GM18861 (cell line): Measurements from ENCODE around the gene GTF3C4.

ENCODE experiments used
- ATAC-seq: cut with Tn5 transposase; IDR thresholded peaks from one replicate; pipeline ENCODE4 v1.9.1; 2021; ENCODE audit not compliant: unreplicated experiment

Gene GTF3C4

GRCh38 chr9:132730054-132731033, 60.1 kb downstream of the GTF3C4 start:
- ATAC-seq = no peak

DNA sequence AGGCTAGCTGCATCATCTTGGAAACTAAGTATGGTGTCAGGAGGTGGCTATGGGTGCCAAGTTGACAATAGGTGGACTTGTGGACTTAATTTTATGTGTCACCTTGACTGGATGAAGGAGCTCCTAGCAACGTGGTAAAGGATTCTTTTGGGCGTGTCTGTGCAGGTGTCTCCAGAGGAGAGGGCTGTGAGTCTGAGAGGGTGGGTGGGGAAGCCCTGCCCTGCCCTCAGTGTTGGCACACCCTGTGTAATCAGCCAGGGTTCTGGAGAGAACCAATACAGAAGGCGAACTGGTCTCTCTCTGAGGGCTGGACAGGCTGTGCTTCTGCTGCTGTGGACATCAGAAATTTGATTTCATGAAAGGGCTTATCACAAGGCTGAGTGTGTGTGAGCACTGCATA, 61.0 kb downstream of the GTF3C4 start:
- ATAC-seq = no peak

GRCh38 chr9:132732326-132733259, 62.3 kb downstream of the GTF3C4 start:
- ATAC-seq = no peak

DNA sequence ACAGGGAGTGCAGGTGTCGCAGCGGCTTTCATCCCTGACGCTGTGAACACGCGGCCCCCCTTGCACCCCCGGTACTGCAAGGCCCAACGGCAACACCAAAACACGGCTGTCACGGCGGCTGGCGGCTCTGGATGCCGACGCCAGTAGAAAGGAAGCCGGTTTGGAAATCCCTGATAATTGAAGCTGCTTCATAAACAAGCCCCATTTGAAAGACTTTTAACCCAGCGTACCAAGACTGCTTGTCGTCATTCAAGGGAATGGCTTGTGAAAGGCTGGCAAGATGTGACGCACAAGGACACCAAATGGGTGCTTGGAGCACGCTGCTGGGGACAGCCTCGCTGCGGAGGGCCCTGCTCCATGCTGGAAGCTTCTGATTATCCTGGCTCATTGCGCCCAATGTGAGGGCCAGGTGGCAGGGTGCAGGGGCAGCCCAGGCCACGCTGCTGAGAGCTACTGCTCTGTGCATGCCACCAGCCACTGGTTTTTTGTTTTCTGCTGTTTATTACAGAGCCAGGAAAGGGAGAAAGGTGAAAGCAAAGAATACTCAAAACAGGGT, 63.1 kb downstream of the GTF3C4 start:
- no peak for ATAC-seq

- ATAC-seq = no peak
Measured at GRCh38 chr9:132739710-132740310, 69.5 kb downstream of the GTF3C4 start.

DNA sequence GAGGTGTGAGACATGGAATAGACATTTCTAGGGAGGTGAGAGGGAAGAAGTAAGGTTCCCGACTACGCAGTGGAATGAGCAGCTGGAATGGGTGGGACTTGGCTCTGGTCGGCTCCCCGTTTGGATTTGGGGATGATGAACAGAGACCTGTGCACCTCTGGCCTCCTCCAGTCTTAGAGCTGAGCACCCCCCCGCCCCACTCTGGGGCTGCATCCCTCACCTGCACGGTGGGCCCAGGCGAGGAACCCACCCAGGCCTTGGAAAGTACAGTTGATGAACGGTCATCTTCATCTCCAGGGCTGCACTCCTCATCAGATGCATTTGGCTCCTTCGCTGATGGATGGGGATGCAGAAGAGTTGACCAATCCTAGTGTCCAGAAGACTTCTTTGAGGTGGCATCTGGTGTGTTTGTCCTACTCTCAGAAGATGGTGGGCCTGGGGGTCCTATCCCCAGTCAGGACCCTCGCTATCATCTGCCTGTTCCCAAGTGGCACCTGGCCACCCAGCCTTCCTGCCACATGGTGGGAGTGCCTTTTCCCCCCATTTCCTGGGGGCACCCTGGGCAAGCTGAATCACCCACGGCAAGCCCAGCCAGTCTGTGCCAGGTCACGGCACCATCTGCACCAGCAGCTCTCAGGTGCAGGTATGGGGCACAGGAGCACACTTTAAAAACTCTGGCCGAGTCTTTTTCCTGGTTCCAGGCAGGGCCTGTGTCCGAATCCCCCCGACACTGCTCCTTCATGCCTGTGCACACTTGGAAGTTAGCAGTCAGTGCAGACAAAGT, 70.5 kb downstream of the GTF3C4 start:
- no peak for ATAC-seq

DNA sequence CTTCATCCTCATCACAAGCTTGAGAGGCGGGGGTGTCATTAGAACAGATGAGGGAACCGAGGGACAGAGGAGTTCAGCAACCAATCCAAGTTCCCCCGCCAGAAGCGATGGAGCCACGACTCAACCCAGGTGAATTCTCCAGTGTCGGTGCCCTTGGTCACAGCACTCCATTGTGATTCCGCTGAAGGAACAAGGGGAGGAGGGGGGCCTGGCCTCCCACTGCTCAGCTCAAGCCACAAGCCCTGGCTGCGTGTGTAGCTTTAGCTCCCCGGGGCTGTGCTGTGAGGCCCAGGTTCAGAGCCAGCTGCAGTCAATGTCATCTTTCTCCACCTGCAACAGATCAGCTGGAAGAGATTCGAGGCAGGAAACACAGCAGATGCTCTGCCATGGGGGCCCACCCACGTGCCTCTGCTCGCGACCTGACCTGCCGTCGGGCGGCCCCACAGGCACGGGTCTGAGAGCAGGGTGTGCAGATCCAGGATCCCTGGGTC, 72.6 kb downstream of the GTF3C4 start:
- ATAC-seq = no peak

GRCh38 chr9:132743931-132744479, 73.7 kb downstream of the GTF3C4 start:
- no peak for ATAC-seq
